HG03139 (cell line): ENCODE data around the gene SLC17A6.

Experiments
- ATAC-seq: cut with Tn5 transposase; IDR thresholded peaks from one replicate; pipeline ENCODE4 v1.9.1; 2021; ENCODE audit not compliant: unreplicated experiment

The SLC17A6 gene

GRCh38 chr11:22337596-22338485 is at the start of gene SLC17A6:
Gene SLC17A6, plus strand, starts transcription at chr11:22338381. Its CDS starts 153 bp downstream, at chr11:22338534.
- peak; percentile 51 for ATAC-seq

DNA sequence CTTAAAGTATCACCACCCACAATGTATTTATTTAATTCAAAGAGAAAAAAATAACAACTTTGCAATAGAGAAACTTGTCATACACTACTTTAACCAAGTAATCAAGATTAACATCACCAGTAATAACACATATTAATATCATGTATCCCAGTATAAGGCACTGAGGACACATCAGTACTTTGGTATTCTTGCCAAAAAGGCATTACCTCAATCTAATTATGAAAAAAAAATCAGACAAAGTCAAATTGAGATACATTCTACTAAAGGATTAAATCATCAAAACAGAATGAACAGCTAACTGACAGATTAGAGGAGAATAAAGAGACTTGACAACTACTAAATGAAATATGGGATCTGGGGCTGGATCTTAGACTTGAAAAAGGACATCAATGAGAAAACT is 35.8 kb upstream of the SLC17A6 start:
- no peak for ATAC-seq

- peak; percentile 56 for ATAC-seq
Measured at GRCh38 chr11:22304337-22304961, 33.7 kb upstream of the SLC17A6 start.

DNA sequence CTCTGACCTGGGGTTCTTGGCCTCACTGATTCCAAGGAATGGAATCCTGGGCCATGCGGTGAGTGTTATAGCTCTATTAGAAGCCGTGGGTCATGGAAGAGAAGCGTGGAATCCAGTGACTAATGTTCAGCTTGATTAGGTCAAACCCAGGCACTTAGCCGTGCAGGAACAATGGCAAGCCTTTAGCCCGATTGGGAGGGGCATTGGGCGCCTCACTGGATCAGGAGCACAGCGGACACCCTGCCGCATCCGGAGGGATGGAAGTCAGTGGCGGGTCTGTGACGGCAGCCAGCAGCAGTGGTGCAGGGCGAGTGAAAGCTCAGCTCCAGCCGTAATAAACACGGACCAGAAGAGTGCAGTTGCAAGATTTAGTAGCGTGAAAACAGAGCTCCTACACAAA is 20.5 kb upstream of the SLC17A6 start:
- ATAC-seq: no peak

- ATAC-seq: no peak
Measured at GRCh38 chr11:22331771-22332170, 6.4 kb upstream of the SLC17A6 start.

DNA sequence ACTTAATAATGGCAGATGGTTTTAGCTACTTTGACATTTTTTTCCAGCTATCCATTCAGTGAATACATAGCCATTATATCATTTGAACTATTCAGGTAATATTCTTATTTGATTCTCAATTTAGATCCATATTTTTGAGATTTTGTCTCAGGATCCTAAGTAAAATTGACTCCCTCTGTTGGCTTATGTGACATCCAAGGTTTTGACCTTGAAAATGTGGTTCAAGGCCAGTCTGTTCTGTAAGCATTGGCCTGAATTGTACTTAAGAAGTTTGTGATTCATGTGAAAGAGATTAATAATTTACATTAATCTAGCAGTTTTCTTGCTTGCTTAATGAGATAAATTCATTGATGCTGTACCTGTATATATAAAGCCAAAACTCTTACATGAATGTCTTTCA is 1.6 kb upstream of the SLC17A6 start:
- no peak for ATAC-seq

- no peak for ATAC-seq
Measured at GRCh38 chr11:22339611-22340010, 1.4 kb downstream of the SLC17A6 start.

GRCh38 chr11:22340235-22340634 is 2.1 kb downstream of the SLC17A6 start:
- no peak for ATAC-seq

DNA sequence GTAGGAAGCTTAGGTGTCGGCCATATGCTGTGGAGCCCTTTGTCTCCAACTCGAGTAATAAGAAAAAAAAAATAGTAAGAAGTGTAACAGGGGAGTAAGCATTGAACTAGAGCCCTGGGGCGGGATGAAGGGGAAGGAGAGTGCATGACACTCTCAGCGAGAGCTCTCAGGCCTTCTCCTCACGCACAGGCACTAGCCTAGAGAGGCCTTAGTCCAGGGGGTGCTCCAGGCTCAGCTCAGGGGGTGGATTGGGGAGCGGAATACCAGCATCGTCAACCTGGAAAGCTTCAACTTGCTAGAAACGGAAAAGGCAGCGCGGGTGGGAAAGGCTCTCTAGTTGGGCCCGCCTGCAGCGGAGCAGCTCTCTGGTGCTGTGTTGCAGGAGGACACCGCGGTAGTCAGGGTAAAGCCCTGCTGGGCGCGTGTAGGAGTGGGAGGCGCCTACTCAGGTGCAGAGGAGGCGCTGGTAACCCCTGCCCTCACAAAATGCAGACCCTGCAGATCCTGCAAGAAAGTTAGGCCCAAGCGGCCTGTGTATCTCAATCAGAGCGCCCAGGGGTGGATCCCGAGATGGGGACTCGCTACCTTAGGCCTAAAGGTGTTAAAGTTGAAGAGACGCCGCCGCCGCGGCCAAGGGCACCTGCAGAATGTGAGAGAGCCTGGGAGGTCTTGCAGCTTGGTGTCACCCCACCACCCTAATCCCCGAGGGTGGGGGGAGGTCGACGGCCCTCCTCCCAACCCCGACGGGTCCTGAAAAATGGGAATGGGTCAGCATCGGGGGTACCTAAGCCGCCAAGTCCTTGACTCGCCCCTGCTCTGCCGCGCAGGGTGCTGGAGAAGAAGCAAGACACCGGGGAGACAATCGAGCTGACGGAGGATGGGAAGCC is 2.8 kb downstream of the SLC17A6 start:
- no peak for ATAC-seq

- ATAC-seq: no peak
Measured at GRCh38 chr11:22341588-22341931, 3.4 kb downstream of the SLC17A6 start.

DNA sequence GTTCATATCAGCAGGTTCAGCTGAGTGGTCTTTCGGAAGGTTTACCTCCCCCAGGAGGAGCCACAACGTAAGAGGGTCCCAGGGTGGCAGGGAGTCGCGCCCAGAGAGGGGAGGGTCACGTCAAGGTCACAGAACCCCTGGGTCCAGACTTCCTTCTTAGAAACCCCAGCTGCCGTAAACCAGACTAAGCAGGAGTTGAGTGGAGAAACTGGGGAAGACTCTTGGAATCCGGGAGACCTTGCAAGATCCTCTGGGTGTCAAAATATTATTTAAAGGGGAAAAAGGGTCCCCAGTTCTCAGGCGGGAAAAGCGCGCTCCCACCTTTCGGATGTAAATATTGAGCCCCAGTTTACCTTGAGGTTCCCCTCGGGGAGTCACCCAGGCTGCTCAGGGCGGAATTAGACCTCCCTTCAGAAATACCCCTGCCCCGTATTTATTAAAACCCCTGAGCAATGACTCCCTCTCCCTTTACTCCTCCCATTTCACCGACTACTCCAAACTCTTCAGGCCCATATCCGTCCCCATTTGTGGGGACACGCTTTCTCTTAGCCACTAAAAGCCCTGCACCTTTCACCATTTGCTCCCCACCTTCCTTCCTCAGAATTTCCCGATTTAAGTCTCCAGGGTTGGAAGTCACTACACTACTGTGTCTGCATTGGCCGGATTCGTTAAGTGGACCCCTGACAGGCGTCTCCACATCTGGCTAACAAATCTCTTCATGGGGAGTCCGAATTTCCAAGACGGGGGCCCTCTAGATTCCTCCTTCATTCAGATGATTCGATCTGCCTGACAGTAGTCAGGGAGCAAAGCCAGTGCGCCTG is 4.2 kb downstream of the SLC17A6 start:
- no peak for ATAC-seq

DNA sequence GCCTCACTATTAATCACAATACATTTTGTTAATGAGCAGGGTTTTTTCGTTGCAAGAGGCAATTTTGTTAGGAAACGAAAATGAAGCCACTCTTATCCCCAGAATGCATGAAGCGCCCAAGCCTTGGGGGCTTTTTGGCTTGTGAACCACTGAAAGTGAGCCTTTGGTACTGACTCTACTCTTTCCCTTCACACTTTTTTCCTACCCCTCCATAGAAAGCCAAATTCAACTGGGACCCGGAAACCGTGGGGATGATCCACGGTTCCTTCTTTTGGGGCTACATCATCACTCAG is 4.8 kb downstream of the SLC17A6 start:
- no peak for ATAC-seq

DNA sequence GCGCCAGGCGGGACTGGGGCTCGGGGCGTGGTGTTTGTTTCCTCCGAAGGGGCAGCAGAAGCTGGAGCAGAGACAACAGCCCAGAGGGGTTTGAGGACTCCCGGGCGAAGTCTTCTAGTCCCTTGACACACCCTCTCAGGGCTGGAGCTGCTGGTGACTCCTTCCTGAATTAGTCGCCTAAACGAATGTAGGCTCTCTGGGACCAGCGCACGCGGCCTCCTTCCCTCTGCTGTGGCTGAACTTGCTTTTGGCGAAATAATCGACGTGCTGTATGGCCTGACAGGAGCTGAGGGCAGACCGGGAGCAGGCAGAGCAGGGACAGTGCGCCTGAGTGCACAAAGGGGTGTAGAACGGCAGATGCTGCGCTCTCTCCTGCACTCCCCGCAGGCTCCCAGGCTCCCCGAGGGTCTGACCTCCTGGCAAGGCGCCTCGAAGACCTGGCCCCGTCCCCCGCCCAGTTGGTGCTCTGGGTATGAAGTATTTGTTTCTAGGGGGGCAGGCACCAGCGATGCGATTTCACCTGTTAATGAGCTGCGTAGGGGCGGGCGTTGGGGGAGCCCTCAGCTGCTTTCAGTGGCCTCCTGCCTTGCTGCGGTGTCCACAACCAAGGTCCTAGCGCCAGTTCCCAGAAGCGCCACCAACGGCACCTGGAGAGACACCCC is 5.3 kb downstream of the SLC17A6 start:
- no peak for ATAC-seq

DNA sequence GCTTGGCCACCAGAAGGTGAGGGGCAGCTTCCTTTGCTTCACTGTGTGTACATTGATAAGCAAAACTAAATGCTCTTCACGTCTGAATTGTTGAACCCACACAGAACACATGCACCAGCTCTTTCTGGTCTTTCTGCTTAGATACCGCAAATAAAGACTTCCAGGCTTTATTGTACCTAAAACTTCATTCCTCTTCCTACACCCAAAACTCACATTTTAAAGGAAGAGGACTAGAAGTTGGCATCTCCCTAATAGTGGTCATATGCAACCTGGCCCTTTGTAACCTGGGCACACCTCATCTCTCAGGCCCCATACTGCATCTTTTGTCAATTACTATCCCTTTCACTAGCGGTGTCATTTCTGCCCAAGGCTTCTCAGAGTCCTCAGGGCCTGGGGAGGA is 5.9 kb downstream of the SLC17A6 start:
- no peak for ATAC-seq

- no peak for ATAC-seq
Measured at GRCh38 chr11:22346282-22346681, 8.1 kb downstream of the SLC17A6 start.

DNA sequence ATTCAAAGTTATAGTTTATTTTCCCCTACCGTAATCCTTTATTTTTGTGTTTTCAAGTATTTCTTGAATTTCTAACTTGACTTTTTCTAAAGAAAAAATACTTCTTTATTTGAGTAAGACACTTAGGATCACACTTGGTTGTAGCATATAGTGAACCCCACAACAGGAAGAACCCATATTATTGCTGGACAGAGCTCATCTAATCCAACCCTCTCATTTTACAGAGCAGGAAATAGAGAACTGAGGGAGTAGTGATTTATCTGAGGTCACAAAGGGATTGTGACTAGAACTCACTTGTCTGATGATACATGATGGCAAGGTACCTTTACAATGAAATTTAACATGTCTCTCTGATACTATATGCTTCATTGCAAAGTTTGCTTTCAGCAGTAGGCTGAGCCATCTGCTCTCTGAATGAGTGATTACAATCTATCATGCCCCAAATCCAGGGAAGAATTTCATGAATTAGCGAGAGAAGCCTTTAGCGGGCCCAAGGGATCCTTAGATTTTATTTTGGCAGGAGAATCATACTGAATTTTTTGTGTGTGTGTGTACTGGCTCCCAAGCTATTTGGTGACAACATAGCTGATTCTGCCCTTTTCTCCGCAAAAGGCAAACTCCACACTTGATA is 9.8 kb downstream of the SLC17A6 start:
- no peak for ATAC-seq

GRCh38 chr11:22349491-22349890 is 11.3 kb downstream of the SLC17A6 start:
- no peak for ATAC-seq

GRCh38 chr11:22359295-22359694 is 21.1 kb downstream of the SLC17A6 start:
- ATAC-seq: no peak

DNA sequence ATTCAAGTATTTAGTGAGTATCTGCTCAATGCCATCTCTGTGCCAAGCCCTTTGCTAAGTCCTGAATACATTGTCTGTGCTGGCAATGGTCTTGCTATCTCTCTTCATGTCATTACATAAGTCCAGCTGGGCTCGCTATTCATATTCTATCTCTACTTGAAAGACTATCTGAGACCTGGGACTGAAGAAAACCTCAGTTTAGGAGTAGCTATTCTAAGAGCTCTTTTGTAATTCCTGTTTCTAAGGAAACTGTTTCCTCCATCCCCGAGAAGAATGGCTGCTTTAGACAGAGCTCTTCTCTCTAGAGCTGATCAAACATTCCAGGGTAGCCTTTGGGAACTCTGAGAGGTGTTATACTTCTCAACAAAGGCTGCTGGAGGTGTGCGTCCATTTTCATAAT is 33.0 kb downstream of the SLC17A6 start:
- no peak for ATAC-seq

DNA sequence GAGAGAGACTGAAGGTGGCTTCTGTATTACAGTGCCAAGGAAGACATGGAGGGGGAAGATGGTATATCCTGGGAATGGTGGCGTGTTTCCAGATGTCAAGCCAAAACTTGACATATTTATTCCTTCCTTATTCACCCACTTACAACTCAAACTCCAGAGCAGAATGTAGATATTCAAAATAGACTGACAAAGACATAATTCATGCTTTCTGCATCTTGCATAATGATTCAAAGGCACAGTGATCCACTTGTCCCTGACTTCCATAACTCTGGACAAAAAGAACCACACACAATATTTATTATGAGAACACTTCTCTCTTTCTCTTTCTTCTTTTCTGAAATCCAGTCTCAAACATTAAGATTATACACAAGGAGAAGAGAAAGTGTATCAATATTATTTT is 48.9 kb downstream of the SLC17A6 start:
- ATAC-seq: no peak
